NCI-H2227 treated with DMSO at 0.1 percent for 48 hours (cell line): ENCODE results near the gene GSK3B.
"Not testable (repeated sequence)": the region's sequence is repeated elsewhere in the genome, so short reads cannot be mapped to it uniquely, and the experiment has no call there.

Experiments used
- DNase-seq: peaks from one replicate; lab custom pipeline; 2025; lab: John Stamatoyannopoulos, UW

Gene GSK3B

DNA sequence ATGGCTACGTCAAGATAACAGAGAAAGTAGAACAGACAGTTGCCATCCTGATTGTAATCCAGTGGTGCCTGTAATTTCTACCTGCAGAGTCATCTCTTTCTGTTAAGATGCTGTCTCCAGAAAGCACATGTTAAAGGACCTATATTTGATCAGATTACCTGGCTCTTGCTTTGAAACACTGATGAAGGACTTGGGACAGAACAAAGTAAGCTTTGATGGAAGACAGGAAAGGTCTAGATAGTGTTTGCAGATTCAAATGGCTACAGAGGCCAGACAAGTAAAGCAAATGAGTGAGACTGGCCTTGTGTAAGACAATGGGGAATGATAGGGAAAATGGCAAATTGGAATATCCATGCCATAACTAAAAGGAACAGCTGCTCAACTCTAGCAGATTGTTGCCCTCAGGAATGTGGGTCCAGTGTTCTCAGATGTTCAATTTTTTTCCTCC is 1.8 kb upstream of the GSK3B start:
- no peak for DNase-seq

DNA sequence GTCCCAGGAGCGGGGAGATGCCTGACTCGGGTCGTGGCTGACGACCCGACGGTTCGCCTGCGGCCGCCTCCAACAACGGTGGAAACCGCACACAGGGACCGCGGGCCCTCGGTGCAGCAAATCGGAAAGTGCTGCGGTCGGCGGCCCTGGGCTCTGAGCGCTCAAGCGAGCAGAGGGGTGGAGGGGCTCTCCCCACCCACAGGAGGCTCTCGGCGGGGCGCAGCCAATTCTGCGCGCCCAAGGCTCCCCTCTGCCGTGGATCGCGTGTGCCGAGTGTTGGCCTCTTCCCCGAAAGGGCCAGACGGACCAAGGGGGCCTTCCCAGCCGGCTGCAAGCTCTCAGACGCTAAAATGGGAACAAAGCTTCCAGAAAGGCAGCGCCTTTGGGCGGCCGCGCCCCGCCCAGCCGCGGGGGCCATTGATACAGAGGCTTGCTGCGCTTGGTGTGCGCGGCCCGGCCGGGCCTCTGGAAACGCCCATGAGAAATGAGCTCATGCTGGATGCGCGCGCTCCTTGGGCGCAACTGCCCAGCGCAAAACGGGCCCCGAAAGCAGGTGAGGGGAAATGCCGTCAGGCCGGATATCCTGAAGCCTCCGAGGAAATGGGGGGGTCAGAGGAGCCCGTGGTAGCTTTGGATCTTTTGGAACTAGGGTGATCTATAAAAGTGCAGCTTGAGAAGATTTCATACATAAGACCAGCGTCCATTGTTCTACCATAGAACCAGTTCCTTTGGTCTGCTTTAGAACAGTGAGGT is 1.2 kb upstream of the GSK3B start:
- DNase-seq, result peak; percentile 66

DNA sequence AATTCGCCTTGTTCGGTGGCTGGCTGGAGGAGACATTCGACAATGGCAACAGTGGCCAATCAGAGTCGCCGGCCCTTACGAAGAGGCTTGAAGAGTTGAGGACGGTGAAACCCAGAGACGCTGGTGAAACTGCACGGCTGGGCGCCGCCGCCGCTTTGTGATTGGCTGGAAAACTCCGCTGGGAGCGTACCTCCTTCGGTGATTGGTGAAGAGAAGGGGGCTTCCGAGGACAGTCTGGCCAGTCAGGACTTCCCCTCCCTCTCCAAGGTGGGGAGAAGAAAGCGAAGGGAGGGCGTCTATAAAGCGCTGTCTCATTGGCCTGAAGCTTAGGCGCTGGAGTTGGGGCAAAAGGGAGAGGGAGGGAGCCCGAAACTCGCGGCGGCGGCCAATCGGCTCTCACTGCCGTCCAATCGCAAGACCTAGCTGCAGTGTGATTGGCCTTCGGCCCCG is 554 bp upstream of the GSK3B start:
- DNase-seq, result peak; percentile 97

DNA sequence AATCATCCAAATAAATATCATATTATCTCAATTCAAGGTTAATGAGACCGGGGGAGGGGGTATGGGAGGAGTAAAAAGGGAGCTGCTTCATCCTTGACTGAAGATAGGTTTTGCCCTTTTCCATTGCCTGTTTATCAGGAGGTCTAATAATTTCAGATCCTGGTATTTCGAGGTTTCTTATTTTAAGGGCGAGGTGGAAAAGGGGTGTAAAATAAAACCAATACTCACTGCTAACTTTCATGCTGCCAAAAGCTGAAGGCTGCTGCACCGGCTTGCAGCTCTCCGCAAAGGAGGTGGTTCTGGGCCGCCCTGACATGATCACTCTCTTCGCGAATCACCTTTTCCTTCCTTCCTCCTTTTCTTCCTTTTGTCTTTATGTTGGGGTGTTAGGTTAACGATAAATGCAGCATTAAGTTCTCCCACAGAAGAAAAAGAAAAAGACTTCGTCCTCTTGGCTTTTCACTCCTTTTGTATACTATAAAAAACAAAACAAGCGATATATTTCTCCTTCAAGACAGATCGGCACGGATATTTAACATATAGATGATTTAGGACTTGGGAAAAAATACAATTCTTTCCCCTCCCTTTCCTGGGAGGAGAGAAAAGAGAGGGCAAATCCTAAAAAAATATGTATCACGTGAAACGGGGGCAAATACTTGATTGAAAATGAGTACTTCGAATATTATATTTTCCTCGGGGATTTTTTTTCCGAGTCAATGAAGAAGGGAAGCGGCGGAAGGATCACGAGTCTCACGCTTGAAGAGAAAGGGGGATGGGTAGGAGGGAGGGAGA is 932 bp downstream of the GSK3B start:
- no peak for DNase-seq

DNA sequence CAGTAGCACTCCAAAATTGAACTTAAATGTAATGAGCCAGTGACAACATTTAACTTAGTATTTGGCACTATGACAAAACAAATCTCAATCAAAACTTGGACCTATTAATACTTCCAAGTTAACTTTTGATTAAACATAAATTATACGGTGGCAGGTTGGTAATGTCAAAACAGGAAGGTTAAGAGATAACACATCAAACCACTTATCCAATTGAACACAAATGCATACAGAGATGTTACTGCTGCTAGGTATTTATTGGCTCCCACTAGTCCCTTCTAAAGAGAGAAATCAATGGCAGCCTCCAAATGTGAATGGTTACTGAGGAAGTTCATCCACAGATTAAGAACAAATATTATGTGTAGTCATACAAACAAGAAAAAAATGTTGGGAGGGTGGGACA is 1.8 kb downstream of the GSK3B start:
- no peak for DNase-seq

DNA sequence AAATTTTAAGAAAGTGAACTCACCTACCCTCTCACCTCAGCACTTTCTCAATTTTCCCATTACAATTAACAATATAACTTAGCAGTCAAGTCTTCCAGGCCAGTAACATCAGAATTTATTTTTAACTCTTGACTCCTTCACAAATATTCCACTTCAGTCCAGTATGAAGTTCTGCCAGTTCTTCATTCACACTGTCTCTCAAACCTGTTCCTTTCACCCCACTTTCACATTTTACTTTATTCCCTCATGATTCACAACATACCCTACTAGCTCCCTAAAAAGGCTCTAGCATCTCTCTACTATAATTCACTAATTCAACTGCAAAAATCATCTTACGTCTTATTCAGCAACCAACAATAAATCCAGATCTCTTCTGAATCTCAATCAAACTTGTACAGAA is 3.8 kb downstream of the GSK3B start:
- no peak for DNase-seq

DNA sequence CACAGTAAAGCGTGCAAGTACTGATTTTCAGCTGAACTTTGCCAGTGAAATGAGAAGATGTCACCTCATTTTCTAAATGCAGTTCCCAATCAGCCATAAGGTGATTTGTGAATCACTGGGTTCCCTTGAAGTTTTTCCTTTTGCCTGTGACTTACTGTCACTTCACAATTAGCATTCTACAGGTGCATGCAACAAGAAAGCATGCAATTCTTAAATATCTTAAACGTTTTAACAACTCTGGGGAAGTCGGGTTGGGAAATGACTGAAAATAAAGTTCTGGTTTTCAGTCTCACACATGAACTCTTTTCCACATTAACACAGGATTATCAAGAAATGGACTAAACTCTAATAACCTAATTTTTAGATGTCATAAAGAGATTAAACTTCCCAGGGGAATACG is 5.2 kb downstream of the GSK3B start:
- DNase-seq, result no peak

DNA sequence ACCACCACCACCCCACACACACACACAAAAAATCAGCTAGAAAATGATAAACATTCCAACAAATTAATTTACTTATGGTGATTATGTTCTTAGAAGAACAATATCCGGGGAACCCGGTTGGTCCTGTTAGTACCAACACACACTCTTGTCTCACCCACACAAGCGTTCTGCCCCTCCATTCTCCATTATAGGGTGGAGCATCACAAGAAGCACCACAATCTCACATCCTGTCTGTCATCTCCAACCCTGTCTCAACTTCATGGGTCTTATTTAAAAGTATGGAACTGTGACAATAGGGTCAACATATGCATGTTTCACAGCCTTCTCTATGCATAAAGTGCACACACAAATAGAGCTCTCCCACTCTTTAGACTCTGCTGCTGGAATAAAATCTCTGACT is 5.6 kb downstream of the GSK3B start:
- no peak for DNase-seq

DNA sequence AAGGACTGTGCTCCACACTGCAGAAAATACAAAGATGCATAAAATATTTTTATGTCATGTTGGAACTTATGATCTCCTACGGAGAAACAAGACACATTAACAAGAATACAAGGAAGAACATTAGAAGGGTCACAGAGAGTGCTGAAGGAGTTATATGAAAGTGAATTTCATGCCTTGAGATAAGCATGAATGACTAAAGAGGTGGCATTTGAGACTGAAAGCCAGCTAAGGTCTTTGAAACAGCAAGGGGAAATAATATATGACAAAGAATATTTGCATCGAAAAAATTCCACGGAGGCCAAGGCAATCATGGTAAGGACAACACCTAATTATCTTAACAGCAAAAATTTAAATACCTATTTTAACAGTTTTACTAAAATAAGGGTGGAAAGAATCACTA is 12.5 kb downstream of the GSK3B start:
- no peak for DNase-seq

DNA sequence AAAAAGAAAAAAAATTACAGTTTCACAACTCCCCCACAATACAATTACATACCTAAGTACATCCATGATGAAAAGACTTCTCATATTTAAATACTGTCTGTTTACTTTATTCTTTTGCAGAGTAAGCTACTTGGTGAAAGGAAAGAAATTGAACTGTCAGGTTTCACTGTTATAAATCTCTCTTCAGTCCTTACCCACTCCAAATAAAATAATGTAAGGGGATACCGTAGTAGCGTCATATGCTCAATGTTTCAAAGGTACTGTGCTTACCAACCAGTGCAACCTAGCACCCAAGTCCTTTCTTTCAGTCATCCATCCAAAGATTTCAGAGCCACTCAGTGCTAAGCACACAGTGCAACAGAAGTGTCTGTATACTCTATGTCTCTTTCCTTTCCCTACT is 13.4 kb downstream of the GSK3B start:
- DNase-seq, result no peak

DNA sequence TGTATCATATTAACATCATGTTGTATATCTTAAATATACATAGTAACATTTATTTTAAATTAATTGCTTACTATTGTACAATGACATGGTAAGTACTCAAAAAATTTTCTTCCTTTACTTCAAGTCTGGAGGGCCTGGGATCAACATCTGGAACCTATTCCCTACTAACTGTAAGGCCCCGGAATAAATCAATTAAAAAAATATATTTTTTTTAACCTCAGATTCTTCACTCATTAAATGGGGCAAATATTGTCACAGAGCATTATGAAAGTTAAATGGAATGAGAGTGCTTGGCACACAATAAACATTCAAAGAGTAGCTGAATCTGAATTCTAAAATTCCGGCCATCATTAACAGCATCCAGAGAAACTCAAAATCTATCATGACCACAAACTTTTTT is 16.5 kb downstream of the GSK3B start:
- no peak for DNase-seq

DNA sequence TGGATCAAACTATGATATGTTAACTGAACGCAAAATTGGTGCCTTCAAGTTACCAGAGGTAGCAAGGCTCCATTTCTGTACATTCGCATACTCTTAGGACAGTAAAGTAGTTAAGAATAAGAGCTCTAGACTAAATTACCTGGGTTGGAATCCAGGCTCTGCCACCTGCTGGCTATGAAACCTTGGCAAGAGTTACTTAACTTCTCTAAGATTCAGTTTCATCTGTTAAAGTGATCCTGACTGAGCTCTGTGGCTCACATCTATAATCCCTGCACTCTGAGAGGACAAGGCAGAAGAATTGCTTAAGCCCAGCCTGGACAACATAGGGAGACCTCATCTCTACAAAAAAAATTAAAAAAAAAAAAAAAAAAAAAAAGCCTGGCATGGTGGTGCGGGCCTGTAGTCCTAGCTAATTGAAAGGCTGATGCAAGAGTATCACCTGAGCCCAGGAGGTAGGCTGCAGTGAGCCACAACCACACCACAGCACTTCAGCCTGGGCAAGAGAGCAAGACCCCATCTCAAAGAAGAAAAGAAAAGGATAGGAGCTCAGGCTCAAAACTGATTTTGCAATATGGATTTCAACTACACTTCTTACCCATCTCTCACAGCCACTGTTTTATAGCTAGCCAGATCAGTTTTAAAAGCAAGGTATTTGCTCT is 21.3 kb downstream of the GSK3B start:
- DNase-seq, result no peak

DNA sequence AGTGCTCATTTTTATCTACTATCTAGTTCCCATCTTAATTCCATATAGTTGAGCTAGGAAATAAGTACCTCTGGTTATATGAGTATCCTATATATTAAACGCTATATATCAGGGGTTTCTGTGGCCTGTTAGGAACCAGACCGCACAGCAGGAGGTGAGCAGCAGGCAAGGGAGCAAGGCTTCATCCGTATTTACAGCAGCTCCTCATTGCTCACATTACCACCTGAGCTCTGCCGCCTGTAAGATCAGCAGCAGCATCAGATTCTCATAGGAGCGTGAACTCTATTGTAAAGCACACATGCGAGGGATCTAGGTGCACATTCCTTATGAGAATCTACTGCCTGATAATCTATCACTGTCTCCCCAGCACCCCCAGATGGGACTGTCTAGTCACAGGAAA is 23.0 kb downstream of the GSK3B start:
- DNase-seq, result peak; percentile 29

DNA sequence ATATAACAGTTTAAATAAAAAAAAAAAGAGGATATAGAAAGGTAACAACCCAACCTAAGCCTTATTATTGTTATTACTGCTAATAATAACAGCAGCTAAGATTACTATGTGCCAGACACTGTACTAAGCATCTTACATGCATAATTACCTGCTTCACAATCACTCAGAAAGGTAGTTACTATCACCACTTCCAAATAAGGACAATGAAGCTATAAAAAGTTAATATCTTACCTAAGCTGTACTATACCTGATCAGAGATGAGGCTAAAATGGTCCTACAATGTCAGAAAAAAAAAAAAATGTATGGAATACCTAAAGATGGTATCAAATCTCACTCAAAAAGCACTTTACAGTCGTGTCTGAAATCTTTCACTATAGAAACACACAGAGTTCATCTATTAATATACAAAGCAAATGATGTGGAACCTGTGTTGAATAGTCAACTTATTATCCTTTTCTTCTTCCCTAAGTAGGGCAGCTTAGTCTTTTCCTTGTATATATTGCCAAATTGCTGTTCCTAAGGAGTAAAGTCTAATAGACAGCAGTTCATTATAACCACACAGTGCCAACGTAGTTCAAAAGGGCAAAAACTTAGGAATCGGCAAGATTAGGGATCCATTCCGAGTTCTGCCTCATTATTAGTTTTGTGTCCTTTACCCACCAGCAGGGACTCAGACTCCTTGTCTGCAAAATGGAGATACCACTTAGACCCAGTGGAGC is 23.8 kb downstream of the GSK3B start:
- DNase-seq, result no peak

DNA sequence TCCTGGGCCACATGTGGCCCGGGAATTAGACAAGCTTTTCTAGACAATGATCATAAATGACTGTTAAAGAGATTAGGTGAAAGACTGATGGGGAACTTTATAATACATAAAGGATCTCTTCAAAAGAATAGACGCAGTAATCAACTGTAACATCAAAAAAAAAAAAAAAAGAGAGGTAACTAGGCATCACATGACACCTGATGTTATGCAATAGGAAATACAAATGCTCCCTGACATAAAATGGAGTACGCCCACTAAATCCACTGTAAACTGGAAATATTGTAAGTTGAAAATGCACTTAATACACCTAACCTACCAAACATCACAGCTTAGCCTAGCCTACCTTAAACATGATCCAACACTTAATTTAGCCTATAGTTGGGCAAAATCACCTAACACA is 27.2 kb downstream of the GSK3B start:
- DNase-seq, result no peak

DNA sequence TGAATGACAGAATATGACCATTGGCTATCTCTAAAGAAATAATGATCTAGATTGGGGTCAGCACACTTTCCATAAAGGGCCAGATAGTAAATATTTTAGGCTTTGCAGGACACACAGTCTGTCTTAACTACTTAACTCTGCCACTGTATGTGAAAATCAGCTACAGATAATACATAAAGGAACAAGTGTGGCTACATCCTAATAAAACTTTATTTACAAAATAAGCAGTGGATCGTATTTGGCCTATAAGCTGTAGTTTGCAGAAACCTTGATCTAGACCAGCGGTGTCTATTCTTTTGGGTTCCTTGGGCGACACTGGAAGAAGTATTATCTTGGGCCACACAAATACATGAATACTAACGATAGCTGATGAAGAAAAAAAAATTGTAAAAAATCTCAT is 27.6 kb downstream of the GSK3B start:
- DNase-seq, result no peak

DNA sequence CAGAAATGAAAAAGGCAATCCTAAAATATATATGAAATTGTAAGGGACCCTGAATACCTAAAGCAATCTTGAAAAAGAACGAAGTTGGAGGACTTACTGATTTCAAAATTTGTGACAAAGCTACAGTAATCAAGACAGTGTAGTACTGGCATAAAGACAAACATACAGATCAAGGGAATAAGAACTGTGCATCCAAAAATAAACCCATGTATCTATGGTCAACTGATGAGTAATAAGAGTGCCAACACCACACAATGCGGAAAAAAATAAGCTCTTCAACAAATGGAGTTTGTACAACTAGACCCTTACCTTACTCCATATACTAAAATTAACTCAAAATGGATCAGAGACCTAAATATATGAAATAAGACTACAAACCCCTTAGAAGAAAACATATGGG is 29.6 kb downstream of the GSK3B start:
- DNase-seq, result no peak

DNA sequence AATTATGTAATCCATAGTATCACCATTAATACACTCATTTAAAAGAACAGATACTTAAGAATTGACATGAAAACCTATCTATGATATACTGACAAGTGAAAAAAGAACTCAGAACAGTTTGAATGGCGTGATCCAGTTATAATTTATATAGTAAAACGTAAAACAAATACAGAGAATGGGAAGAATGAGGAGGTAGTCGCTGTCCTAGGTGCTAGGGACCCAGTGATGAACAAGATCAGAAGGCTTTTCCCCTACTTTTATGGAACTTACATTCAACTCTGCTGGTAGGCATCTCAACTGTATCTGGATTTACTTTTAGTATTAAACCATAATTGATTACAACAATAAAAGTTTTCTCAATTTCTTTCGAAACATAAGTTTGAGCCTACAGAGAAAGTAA is 31.8 kb downstream of the GSK3B start:
- DNase-seq, result no peak

DNA sequence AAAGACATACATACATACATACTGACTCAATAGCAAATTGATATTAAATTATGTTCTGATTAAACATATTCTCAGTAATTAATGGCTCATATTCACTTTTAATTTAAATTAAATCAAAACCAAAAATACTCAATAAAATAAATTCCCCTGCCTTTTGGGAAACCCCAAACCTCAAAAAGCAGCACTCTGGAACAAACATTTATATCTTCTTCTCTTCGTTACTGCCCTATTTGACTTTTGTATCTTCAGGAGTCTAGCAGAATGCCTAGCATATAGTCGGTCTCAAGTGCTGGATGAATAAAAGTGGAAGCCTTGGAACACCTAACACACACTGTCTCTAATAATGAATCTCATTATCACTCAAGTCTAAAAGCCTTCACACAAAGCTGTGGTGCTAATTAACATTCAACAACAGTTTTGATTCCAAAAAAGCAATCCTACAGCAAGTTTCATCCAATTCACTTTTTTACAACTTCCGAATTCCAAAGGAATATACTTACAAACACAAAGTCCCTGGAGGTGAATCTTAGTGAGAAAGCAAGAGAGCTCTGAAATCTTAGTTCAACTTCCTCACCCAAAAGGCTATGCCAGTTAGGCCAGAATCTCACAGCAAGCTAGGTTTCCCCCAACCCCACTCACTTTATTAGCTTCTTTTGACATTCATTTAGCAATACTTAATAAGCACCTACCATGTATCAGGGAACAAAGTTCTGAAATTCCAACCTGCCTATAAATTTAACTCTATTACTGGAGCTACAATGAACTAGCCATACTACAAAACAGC is 35.0 kb downstream of the GSK3B start:
- no peak for DNase-seq

DNA sequence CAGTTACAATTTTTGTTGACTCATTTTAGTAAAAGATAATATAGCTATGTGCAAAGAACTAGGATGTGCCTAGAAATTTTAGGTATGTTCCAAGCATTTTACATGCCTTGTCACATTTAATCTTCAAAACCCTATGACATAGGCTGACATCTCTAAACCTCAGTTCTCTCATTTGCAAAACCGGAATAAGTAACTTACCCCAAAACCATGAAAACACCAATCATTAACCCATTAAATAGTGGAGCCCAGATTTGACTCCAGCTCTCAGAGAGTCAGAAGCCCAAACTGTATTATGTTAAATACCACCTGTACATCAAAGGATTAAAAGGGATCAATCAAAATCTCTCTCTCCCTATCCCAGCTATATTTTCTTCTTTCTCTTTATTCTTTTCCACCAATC is 36.6 kb downstream of the GSK3B start:
- no peak for DNase-seq

DNA sequence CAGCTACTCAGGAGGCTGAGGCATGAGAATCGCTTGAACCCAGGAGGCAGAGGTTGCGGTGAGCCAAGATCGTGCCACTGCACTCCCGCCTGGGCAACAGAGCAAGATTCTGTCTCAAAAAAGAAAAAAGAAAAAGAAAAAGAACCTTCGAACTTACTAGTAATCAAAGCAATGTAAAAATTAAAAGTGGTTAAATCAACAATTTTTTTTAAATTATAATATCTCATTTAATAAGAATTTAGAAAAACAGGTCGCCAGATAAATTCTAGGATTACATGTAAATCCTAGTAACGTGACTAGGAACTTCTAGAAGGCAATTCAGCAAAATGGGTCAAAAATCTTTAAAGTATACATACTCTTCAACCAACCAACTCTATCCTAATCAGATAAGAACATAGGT is 37.2 kb downstream of the GSK3B start:
- DNase-seq, result no peak

DNA sequence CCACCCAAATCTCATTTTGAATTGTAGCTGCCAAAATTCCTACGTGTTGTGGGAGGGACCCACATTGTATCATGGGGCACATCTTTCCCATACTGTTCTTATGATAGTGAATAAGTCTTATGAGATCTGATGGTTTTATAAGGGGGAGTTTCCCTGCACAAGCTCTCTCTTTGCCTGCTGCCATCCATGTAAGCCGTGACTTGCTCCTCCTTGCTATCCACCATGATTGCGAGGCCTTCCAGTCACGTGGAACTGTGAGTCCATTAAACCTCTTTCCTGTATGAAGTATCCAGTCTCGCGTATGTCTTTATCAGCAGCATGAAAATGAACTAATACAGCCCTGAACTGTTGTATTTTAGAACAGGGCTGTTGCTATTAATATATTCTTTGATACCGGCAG is 40.6 kb downstream of the GSK3B start:
- not testable (repeated sequence) for DNase-seq
